GM19463 (cell line): ENCODE measurements around the gene NLRP1.
"Not testable (repeated sequence)": the region's sequence is repeated elsewhere in the genome, so short reads cannot be mapped to it uniquely, and the experiment has no call there.

Experiments used
- ATAC-seq: cut with Tn5 transposase; IDR thresholded peaks from one replicate; pipeline ENCODE4 v1.9.1; 2021; ENCODE audit warnings: mild to moderate bottlenecking, moderate library complexity; ENCODE audit not compliant: unreplicated experiment

NLRP1 gene

GRCh38 chr17:5588584-5588983 is 4.3 kb upstream of the NLRP1 start:
- no peak for ATAC-seq

GRCh38 chr17:5587438-5588032 is 3.2 kb upstream of the NLRP1 start:
- ATAC-seq: no peak

- no peak for ATAC-seq
Observed at GRCh38 chr17:5585836-5586521, 1.7 kb upstream of the NLRP1 start.

GRCh38 chr17:5585287-5585794 is 1.0 kb upstream of the NLRP1 start:
- no peak for ATAC-seq

- ATAC-seq: no peak
Observed at GRCh38 chr17:5583426-5584382, 605 bp downstream of the NLRP1 start.

- ATAC-seq: no peak
Observed at GRCh38 chr17:5582209-5583185, 1.8 kb downstream of the NLRP1 start.

GRCh38 chr17:5581655-5582054 is 2.7 kb downstream of the NLRP1 start:
- no peak for ATAC-seq

GRCh38 chr17:5580969-5581368 is 3.3 kb downstream of the NLRP1 start:
- no peak for ATAC-seq

GRCh38 chr17:5580367-5580766 is 3.9 kb downstream of the NLRP1 start:
- ATAC-seq: no peak

- not testable (repeated sequence) for ATAC-seq
Observed at GRCh38 chr17:5578768-5579167, 5.5 kb downstream of the NLRP1 start.

GRCh38 chr17:5573017-5573416 is 11.3 kb downstream of the NLRP1 start:
- not testable (repeated sequence) for ATAC-seq

- ATAC-seq: no peak
Observed at GRCh38 chr17:5571281-5571680, 13.0 kb downstream of the NLRP1 start.

GRCh38 chr17:5565808-5566207 is 18.5 kb downstream of the NLRP1 start:
- no peak for ATAC-seq

- ATAC-seq: no peak
Observed at GRCh38 chr17:5563456-5563855, 20.9 kb downstream of the NLRP1 start.

- no peak for ATAC-seq
Observed at GRCh38 chr17:5562661-5563360, 21.5 kb downstream of the NLRP1 start.

GRCh38 chr17:5561736-5562571 is 22.4 kb downstream of the NLRP1 start:
- no peak for ATAC-seq

GRCh38 chr17:5560361-5560988 is 23.8 kb downstream of the NLRP1 start:
- ATAC-seq: no peak
